GM04504 (cell line): Measurements from ENCODE around the gene EFCC1.

ENCODE experiments used
- DNase-seq: peaks from one replicate; pipeline ENCODE4 v3.0.0-alpha.2; 2012; ENCODE audit warnings: low read depth

Gene EFCC1

DNA sequence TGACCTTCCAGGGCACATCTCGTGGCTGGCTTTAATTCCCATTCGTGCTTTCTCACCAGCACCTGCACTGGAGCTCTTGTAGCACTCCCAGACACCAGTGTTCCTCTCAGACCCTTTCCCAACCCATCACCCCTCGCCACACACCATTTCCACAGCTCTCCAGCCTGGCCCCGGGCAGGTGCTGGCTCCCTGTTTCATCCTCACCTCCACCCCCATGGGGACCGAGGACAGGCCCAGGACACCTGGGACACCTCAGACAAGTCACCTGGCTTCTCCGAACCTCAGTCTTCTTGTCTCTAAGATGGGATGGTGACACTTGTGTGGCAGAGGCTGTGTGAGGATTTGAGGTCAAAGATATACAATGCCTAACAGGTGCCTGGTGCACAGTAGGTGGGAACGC lies 32.0 kb downstream of the EFCC1 start:
- no peak for DNase-seq

DNA sequence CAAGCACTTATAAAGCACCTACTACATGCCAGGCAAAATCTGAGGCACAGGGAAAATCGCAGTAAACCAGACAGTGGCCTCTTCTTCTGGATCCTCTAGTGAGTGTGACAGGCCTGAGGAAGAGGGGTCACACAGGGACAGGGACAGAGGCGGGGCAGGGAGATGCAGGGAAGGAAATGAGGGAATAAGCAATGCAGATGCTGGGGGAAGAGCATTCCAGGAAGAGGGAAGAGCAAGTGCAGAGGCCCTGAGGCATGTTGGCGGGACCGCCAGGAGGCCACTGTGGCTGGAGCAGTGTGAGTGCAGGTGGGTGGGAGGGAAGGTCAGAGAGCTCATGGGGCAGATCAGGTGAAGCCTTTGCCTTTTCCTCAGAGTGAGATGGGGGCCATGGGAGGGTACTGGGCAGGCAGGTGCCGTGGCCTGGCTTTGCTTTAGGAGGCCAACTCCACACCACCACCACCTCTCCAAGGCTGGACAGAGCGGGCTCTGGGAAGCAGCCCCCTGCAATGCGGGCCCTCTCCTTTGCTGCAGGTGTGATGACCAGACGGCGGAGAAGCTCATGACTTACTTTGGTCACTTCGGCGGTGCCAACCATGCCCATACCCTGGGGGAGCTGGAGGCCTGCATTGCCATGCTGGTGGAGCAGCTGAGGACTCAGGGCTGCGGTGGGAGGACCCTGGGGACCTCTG lies 32.7 kb downstream of the EFCC1 start:
- DNase-seq = no peak

DNA sequence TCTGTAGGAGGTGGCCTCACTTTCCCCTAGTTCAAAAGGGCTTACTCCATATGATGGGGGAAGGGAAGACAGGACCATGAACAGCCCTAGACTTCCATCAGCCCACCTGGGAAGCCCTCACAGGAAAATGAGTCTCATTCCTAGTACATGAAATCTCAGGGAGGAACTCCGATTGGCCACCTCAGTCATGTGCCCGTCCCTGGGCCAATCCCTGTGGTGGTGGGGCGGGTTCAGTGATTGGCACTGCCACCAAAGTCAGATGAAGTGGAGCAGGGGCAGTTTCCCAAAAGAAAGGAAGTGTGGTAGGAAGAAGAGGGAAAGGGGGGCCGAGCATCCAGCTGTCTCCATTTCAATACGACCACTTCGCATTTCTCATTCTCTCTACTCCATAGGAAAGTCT lies 33.5 kb downstream of the EFCC1 start:
- DNase-seq = no peak

DNA sequence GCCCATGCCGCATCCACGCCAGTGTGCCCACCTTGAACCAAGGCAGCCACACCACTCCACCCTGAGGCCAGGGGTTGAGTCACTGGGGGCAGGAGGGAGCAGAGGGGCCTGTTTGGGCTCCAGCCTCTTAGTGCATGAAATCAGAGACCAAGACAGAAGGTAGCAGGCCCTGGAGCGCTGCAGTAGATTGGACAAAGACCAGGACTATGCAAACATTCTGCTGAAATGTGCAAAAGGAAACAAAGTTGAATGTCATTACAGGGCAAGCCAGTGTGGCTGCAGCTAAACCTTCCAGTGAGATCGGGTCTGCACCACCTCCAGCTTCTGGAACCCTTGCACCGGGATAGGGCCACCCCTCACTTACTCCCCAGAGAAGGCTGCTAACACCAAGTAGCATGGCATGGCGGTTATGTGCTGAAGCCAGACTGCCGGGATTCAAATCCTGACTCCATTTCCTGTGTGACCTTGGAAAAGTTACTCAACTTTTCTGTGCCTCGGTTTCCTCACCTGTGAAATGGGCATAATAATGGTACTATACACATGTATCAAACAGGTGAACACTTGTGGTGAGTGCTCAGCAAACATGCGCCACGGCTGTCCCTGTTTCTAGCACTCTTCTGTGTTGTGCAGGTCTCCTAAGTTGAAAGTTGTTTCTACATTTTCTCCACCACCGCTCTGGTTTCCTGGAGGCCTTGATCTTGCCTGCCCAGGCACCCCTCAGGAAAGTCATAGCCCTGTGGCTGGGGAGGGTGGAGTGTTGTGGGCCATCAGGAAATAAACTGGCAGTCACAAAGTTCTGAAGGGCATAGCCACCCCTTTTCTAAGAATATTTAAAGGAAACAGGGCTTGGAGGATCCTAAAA lies 34.5 kb downstream of the EFCC1 start:
- no peak for DNase-seq

DNA sequence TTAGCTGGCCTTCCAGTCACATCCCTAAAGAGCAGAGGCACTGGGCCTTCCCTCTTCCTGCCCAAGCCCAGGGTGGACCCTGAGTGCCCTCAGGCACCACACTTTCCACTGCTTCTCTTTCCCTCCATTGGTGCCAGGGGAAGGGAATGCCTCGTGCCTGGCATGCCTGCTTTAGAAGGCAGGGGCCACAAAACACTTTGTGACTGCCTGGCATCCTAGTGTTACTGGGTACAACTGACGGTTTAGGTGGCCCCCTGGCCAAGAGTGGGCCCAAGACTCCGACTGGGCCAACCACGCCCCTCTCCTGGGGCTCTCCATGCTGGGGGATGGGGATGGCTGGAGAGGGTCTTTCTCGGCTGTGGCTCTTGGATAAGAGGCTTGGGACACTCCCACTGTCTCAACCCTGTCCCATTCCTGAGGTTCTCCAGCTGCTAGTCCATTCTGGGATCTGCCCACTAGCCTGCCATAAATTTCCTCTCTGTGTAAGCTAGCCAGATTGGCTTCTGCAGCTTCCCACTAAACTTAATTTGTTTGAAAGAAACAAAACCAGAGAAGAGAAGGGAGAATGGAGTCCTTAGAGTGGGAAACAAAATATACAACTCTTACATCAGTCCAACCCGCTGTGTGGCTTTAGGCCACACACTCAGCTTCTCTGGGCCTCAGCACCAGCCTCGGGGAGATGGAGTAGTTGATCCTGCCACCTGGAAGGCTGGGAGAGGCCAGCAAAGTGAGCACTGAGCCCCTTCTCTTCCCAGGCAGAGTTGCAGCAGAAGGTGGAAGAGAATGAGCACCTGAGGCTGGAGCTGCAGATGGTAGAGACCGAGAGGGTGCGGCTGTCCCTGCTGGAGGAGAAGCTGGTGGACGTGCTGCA lies 35.4 kb downstream of the EFCC1 start:
- no peak for DNase-seq

DNA sequence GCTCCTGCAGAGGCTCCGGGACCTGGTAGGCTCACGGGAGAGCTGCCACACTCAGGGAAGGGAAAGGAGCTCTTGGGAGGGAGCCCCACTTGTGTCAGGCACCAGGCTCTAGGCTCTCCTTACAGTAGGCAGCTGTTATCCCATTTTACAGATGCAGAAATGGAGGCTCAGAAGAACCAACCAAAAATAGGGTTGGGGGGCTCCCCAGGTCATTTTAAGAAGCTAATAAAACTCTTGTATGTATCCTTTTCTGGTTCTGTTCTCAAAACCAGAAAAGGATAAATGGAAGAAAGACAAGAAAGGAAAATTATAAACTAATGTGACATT lies 36.0 kb downstream of the EFCC1 start:
- no peak for DNase-seq

DNA sequence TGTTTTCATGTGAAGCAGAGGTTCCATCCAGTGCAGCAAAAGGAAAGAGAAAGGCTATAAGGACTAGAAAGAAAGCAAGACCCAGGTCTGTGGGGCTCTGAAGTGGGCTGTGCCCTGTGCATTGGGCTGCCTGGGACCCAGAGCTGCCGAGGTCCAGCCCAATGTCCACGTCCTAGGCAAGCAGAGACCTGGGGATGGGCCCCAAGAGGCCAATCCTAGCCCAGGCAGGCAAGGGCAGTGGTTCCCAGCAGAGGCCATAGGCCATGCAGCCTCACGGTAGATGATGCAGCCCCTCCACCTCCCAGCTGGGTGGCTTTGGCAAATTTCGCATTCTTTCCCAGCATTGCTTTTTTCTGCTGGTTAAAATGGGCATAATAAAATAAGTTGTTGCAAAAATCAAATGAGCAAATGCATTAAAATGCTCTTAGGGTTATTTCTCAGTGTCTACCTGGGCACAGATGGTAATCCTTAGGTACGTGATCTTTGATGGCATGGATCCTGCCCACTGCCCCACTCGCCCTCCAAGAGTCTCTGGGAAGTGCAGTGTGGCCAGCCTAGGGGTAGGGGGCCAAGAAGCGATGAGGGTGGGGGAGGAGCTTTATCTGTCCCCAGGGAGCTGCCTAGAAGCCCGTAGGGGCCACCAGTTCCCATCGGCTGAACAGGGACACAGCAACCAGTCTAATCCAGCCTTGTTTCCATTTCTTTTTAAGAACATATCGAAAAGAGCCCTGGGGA lies 37.2 kb downstream of the EFCC1 start:
- no peak for DNase-seq

DNA sequence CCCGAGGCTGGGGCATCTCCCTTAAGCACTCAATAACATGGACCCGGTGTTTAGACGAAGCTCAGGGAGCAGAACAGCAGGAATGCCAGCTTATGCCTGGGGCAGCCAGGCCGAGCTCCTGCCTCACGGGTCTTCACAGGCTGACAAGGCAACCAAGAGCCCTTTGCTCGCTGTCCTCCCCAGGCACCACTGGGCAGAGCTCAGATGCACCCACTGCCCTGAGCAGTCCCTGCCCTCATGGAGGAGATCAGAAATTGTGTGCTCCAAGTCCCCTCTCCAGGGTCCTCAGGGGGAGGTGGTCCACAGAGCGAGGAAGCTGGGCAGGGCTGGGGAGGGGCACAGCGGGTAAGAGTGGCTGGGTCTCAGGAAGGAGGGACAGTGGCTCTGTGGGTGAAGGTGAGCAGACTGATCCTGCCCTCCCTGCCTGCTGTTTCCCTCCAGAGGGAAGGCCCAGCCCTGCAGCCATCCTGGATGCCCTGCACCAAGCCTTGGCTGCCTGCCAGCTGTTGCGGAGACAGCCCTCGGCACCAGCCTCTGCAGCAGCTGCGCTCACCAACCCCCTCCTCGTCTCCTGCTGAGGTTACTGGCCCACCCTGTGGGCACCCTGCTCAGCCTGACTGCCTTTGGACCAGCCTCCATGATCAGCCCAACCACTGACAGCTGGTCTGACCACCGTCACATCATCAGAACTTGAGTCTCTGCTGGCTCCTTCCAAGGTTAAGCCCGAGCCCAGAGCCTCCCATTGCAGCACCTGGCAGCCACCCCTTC lies 38.4 kb downstream of the EFCC1 start:
- DNase-seq = no peak

DNA sequence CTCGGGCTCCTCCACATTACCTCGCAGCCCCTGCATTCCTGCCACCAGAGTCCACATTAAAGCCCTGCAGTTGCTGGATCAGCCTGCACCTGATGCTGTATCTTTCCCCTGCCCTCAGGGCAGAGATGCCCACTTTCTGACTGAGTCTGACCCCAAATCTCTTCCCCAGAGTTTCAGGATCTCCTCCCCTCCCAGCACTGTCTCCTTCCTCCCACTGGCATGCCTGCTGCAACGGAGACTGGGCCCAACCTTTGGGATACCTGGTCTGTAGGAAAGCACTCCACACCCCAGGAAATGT lies 38.9 kb downstream of the EFCC1 start:
- no peak for DNase-seq

DNA sequence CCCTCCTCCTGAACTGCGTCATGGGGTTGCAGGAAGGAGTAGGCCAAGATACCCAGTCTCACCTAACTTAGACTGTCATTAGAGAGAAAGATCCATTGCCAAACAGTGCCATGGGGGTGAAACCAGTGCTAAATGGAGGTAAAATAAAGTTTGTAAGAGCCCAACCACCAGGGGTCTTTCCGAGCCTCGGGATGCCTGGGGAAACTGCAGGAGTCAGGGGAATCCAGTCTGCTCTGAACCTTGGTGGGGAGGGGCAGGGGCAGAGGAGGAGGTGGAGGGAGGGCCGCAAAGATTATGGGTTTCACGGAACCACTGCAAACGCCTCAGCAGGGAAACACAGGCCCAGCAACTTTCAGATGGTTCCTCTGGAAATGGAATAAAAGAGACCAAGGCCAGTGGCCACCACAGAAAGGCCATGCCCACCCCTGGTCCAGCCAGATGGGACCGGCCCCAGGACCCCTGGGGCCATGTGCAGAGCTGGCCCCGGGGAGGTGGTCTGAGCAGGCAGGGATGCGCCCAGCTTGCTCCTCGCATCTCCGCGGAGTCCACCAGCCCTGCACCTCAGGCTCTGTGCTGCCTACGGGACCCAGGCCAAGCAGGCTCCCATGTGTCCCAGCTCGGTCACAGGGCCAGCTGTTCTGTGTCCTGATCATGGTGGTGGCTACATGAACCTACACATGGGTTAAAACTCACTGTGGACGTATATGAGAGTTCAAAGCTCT lies 39.6 kb downstream of the EFCC1 start:
- no peak for DNase-seq

DNA sequence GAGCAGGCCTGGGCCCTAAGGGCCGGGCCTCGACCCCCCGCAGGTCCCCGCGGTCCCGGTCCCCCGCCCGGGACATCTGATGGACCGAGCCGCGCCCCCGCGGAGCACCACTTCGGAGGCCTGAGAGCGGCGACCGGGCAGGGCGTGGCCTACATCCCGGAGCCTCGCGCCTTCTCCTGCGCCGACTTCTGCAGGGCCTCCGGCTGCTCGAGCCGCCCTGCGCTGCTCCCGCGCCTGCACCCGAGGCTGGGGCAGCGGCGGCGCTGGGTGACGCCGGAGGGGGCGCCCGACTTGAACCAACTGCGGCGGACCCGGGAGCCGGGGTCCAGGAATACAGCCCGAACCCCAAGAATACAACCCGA lies 44.6 kb downstream of the EFCC1 start:
- no peak for DNase-seq

DNA sequence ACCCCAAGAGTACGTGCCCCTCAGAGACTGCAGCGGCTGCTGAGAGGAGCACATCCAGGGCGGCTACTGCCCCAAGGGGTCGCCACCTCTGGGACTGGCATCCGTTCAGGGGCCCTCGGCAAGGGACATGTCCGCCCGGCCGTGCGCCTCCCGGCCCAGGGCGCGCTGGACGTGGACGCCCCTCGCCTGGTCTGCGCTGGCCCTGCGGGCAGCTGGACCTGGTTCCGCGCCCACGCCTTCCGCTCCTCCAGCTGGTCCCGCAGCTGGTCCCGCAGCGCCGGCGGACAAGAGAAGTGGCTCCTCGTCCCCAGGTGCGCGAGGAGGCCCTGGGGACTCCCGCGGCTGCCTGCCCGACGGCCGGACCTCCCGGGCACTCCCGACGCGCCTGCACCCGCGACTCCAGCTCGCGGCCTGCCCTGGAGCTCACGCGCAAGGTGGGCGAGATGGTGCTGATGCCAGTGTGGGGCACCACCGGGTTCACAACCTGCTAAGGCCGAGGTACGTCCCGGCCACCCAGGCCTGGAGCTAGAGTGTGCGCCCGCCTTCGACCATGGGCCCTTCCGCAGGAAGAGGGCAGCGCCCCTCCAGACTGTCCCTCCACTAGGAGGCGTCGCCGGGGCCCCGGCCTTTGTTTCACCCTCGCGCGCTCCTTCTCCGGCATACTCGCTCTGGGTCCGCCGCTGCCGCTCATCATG lies 45.1 kb downstream of the EFCC1 start:
- DNase-seq = no peak

DNA sequence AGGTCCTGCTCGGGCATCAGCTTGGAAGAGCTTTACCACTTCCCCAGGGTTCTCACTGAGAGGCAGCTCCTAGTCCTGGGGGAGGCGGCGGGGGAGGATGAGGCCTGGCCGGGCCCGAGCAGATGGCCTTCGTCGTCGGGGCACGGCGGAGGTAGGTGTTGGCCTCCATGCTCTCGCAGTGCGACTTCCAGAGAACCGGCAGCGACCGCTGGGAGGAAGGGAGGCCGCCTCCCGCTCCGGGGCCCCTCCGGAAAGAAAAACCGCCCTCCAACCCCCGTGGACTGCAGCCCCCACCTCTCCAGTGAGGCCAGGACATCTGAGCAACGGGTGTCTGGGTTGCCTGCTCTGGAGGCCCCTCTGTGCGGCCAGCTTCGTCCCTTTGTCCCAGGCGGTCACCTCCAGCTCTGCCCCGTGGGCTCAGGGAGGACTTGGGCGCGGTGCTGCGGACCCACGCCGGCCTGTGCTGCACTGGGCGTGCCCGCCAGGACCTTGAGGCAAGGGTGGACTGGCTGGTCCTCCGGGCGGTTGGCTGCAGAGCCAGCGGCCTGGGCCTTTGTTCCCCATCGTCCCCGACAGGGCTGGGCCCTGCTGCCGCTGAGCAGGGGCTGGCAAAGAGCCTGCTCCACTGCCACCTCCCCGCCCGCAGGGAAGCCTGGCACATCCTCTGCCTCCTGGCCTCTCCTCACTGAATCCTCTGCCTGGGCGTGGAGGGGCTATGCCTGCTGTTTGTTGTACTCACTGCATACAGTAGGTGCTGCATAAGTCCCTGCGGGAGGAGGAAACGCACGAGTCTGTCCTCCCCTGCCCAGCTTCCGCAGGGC lies 45.8 kb downstream of the EFCC1 start:
- DNase-seq = no peak

DNA sequence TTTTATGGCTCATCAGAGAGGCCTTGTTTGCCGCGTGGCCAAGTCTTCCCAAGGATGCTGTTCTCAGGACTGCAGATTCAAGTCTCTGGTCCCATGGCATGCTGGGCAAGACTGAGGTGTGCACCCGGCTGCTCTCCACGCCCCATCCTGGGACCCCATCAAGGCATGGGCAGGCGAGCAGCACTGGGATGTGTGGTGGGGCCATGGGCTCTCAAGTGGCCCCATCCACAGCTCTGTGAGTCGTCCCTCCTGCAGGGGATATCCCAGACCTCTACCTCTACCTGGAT lies 46.4 kb downstream of the EFCC1 start:
- DNase-seq = no peak

DNA sequence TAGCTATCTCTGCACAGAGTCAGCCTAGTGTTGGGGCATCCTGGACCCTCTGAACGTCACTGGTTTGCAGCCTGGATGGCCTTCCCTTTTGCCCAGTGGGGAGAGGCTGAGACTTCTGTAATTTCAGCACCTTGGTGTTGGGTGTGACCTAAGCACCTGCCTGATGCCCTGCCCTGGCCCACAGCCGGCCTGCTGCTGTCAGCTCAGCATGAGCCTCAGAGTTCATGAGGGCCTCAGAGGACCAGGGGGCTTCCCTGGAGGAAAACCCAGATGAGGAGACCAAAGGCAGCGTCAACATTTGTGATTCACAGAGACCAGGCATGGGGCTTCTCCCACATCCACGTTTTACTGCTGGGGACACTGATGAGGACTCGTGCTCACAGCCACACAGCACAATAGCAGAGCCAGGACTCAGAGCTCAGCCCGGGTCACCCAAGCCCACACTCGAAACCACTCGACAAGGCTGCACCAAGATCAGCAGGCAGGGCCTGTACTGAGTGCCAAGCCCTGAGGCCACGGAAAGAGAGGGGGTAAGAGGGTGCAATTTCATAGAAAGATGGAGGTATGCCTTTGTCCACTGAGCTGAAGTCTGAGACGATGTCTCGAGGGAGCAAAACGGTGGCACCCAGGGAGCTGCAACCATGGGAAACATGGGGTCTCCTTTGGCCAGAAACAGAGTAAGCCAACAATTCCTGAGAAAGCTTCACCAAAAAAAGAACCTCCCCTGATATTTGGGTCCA lies 49.6 kb downstream of the EFCC1 start:
- no peak for DNase-seq

DNA sequence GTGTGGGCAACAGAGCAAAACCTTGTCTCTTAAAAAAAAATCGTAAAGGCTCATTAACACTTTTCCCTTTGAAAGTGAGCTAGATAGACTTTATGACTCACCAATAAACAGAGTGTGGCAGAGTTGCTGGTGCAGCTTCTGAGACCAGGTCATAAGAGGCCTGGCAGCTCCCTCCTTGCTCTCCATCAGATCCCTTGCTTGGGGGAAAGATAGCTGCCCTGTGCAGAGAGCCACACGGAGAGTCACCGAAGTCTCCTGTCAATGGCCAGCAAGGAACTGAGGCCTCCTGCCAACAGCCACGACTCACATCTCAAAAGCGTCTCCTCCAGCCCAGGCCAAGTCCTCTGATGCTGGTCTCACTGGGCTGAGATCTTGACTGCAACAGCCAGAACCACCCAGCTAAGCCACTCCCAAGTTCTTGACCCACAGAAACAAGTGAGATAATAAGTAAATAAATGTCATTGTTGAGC lies 50.8 kb downstream of the EFCC1 start:
- no peak for DNase-seq

DNA sequence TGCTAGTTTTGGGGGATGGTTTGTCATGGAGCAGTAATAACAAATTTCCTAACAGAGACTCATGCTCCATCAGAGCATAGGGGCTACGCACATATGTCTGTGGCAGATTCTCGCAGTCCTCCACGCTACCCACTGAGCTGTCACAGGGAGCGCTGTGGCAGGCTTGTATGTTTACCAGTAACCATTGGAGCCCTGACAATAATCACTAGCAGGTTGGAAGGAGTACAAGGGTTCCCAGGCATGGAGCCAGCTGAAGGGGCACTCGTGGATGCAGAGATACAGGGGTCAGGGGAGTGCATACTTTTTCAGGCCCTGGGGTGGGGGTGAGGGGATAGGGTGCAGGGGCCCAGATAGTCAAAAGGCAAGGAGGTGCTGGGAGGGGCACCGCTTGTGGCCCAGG lies 51.6 kb downstream of the EFCC1 start:
- DNase-seq = no peak

DNA sequence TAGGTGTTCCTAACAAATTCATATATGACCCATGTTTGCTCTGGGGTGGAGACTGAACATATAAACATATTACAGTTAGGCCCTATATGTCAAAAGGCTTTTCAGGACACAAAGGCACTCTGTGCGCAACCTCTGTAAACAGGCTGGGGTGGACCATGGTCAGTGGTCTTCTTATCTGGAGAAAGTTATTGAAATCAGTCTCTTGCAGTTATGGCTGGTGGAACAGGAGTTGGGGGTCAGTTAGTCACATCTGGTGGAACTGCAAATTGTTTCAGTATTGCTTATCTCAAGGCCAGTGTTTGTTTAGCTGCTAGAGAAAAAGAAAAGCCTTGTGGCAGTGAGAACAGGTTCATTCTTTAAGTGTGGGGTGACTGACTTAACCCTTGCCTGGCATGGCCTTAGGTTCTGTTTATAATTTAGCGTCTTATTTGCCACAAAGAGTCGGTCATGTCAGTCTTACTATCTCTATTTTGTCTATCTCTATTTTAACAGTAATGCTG lies 53.6 kb downstream of the EFCC1 start:
- no peak for DNase-seq
